K562 (cell line): ENCODE data around the gene DCP2. TPM values are rescaled to one million over a fixed set of nuclear protein-coding genes. Genes with fewer than 3 reads are reported as not detected.

Experiments used
- ATF1 ChIP-seq, 2 experiments: fragments of 450-650 bp in 1 of 2; IDR thresholded peaks; 2 replicates each; pipeline ENCODE4 v1.6.1; 2016; ENCODE audit warnings: missing compliant biosample characterization in 1 of 2, missing genetic modification characterization in 1 of 2
- BACH1 ChIP-seq: fragments of 200-800 bp; sonication (Bioruptor generic); IDR thresholded peaks from 2 replicates; pipeline ENCODE4 v1.6.1; 2016; ENCODE audit warnings: missing genetic modification characterization, missing compliant biosample characterization
- BHLHE40 ChIP-seq: IDR thresholded peaks from 2 replicates; pipeline ENCODE4 v1.6.1; 2011; ENCODE audit warnings: low read length, improper control_type of control experiment
- DPF2 ChIP-seq: fragments of 450-650 bp; IDR thresholded peaks from 2 replicates; pipeline ENCODE4 v1.6.1; 2016
- FOXJ3 ChIP-seq: sonication (generic); formaldehyde crosslinking; IDR thresholded peaks from 2 replicates; pipeline ENCODE4 v1.4.0; 2020; ENCODE audit warnings: mild to moderate bottlenecking, missing genetic modification reagents
- JUND ChIP-seq, 2 experiments: IDR thresholded peaks; 2 replicates in 1 of 2; 3 replicates in 1 of 2; pipeline ENCODE4 v1.6.1; 2011; ENCODE audit warnings: borderline replicate concordance in 2 of 2, low read depth in 2 of 2, low read length in 2 of 2, improper control_type of control experiment in 1 of 2, missing biosample characterization in 1 of 2, missing genetic modification characterization in 1 of 2, missing genetic modification reagents in 1 of 2
- NCOR1 ChIP-seq: fragments of 450-650 bp; IDR thresholded peaks from 2 replicates; pipeline ENCODE4 v1.6.1; 2016; ENCODE audit warnings: mild to moderate bottlenecking, moderate library complexity
- NONO ChIP-seq, 2 experiments: fragments of 200-400 bp in 1 of 2; fragments of 450-650 bp in 1 of 2; formaldehyde crosslinking in 1 of 2; IDR thresholded peaks; 2 replicates each; pipeline ENCODE4 v1.6.1; 2017; ENCODE audit warnings: low read depth in 2 of 2, mild to moderate bottlenecking in 2 of 2, moderate library complexity in 2 of 2, low read length in 1 of 2
- SMAD4 ChIP-seq: fragments of 250-450 bp; sonication (Bioruptor Pico); conservative IDR thresholded peaks from 2 replicates; pipeline ENCODE4 v1.8.0; 2021; ENCODE audit warnings: inconsistent platforms, mild to moderate bottlenecking, moderate library complexity
- ZNF780A ChIP-seq: fragments of 250-450 bp; sonication (Bioruptor Pico); IDR thresholded peaks from 2 replicates; pipeline ENCODE4 v1.5.0; 2021; ENCODE audit warnings: mild to moderate bottlenecking
- polyA plus RNA-seq, 8 experiments: library from polyadenylated mRNA; depleted of rRNA in 4 of 8; stranded (reverse) in 5 of 8; unstranded in 3 of 8; fragments of >200 nt; fragmentation: Nextera tagmentation in 2 of 8; fragmentation: Illumina TruSeq in 1 of 8; extraction: Ambion mirVana in 2 of 8; extraction: Trizol in 1 of 8; gene quantifications; 2 replicates each; pipeline versions ENCODE4 v1.2.1 to v1.2.3, GENCODE V29; 2011 to 2014; ENCODE audit warnings: inconsistent platforms in 1 of 8, missing spikeins in 1 of 8
- total RNA-seq, 7 experiments: library from RNA; depleted of rRNA in 6 of 7; stranded (reverse); fragments of >200 nt in 6 of 7; fragmentation: Illumina TruSeq in 2 of 7; extraction: Trizol in 2 of 7; gene quantifications; 2 replicates each; pipeline versions ENCODE4 v1.2.1 to v1.2.3, GENCODE V29; 2011 to 2021; ENCODE audit warnings: low replicate concordance in 1 of 7
- TF ChIP-seq, protein P1 (sequence below), 2 experiments: IDR thresholded peaks in 1 of 2; conservative IDR thresholded peaks in 1 of 2; 2 replicates each; pipeline ENCODE4 v1.6.1; 2016; ENCODE audit warnings: low read depth in 2 of 2, mild to moderate bottlenecking in 1 of 2, missing compliant biosample characterization in 1 of 2, missing genetic modification characterization in 1 of 2, moderate library complexity in 1 of 2
- TF ChIP-seq, protein P2 (sequence below), 2 experiments: fragments of 200-800 bp in 1 of 2; sonication (Bioruptor generic) in 1 of 2; sonication (generic) in 1 of 2; formaldehyde crosslinking in 1 of 2; IDR thresholded peaks in 1 of 2; conservative IDR thresholded peaks in 1 of 2; 2 replicates each; pipeline versions ENCODE4 v1.5.0 to v1.6.1; 2016 to 2020; ENCODE audit warnings: missing compliant biosample characterization in 1 of 2, missing genetic modification characterization in 1 of 2, missing genetic modification reagents in 1 of 2
- TF ChIP-seq, protein P3 (sequence below): sonication (generic); IDR thresholded peaks from 2 replicates; pipeline ENCODE4 v1.6.1; 2016
- TF ChIP-seq, protein P4 (sequence below): fragments of 450-650 bp; IDR thresholded peaks from 2 replicates; pipeline ENCODE4 v1.6.1; 2018; ENCODE audit not compliant: partially characterized antibody
- TF ChIP-seq, protein P5 (sequence below): sonication (generic); formaldehyde crosslinking; IDR thresholded peaks from 2 replicates; pipeline ENCODE4 v1.8.1; 2023; ENCODE audit warnings: mild to moderate bottlenecking, missing genetic modification reagents

DCP2 gene
- total and polyA plus RNA-seq, 9 of the 15 experiments (the other 6 are each of a cell fraction or from before 2014, with no cell fraction given), result 25.9 to 109 (median 46.7) TPM

DNA sequence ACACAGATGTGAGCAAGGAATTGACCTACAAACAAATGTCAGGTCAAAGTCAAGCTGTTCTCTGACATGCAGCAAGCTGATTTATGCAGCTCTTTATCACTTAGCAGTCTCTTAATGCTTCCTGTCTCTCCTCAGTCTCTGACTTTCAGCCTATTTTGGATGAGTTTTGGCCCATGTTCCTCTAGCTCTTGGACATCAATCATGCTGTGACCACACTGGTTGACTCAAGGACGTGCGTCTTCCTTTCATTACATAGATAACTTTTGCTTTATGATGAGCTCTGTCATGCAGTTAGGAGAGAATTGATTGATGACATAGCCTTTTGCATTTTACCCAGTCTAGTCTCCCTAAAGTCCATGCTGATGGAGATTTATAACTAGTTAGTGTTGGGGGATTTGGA lies 45.1 kb upstream of the DCP2 start (continued):
- TF ChIP-seq, protein P1, sequence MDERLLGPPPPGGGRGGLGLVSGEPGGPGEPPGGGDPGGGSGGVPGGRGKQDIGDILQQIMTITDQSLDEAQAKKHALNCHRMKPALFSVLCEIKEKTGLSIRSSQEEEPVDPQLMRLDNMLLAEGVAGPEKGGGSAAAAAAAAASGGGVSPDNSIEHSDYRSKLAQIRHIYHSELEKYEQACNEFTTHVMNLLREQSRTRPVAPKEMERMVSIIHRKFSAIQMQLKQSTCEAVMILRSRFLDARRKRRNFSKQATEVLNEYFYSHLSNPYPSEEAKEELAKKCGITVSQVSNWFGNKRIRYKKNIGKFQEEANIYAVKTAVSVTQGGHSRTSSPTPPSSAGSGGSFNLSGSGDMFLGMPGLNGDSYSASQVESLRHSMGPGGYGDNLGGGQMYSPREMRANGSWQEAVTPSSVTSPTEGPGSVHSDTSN (CRISPR knock-in tag; IDR thresholded peaks at IDR 0.05; ENCODE audit: low read depth), result 0 out of 2 replicates have a peak, but pooled peaks have one; percentile 58
- TF ChIP-seq, protein P1 (tag; conservative IDR thresholded peaks at IDR 0.05; ENCODE audit: low read depth), result peak; percentile 100
- TF ChIP-seq BHLHE40 (peak; percentile 52), ATF1 (CRISPR knock-in tag; IDR thresholded peaks at IDR 0.05) (no peak), ATF1 (tag; IDR thresholded peaks at IDR 0.05) (peak; percentile 68), BACH1 (tag) (peak; percentile 47; the same call in 1 of the 2 replicates), ZNF780A (no peak), NCOR1 (peak; percentile 60), JUND (IDR thresholded peaks at IDR 0.05; ENCODE audit: borderline replicate concordance, low read depth, low read length) (peak; percentile 54; the same call in 1 of the 2 replicates), JUND (tag; IDR thresholded peaks at IDR 0.05; ENCODE audit: borderline replicate concordance, low read depth, low read length) (peak; percentile 64; the same call in 2 of the 3 replicates), FOXJ3 (CRISPR knock-in tag) (no peak), SMAD4 (CRISPR knock-in tag) (peak; percentile 77), NONO (IDR thresholded peaks at IDR 0.05; ENCODE audit: low read depth in 2 of 2, low read length in 1 of 2) (no peak), DPF2 (peak; percentile 68; the same call in 1 of the 2 replicates)
- TF ChIP-seq, protein P2, sequence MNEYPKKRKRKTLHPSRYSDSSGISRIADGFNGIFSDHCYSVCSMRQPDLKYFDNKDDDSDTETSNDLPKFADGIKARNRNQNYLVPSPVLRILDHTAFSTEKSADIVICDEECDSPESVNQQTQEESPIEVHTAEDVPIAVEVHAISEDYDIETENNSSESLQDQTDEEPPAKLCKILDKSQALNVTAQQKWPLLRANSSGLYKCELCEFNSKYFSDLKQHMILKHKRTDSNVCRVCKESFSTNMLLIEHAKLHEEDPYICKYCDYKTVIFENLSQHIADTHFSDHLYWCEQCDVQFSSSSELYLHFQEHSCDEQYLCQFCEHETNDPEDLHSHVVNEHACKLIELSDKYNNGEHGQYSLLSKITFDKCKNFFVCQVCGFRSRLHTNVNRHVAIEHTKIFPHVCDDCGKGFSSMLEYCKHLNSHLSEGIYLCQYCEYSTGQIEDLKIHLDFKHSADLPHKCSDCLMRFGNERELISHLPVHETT (CRISPR knock-in tag; conservative IDR thresholded peaks at IDR 0.05 in 1 of 2, IDR thresholded peaks at IDR 0.05 in 1 of 2), result 0 out of 4 replicates have a peak, but pooled peaks of 1 of the 2 experiments have one; percentile 48
- TF ChIP-seq, protein P3, sequence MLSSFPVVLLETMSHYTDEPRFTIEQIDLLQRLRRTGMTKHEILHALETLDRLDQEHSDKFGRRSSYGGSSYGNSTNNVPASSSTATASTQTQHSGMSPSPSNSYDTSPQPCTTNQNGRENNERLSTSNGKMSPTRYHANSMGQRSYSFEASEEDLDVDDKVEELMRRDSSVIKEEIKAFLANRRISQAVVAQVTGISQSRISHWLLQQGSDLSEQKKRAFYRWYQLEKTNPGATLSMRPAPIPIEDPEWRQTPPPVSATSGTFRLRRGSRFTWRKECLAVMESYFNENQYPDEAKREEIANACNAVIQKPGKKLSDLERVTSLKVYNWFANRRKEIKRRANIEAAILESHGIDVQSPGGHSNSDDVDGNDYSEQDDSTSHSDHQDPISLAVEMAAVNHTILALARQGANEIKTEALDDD, result peak; percentile 91
- TF ChIP-seq, protein P4, sequence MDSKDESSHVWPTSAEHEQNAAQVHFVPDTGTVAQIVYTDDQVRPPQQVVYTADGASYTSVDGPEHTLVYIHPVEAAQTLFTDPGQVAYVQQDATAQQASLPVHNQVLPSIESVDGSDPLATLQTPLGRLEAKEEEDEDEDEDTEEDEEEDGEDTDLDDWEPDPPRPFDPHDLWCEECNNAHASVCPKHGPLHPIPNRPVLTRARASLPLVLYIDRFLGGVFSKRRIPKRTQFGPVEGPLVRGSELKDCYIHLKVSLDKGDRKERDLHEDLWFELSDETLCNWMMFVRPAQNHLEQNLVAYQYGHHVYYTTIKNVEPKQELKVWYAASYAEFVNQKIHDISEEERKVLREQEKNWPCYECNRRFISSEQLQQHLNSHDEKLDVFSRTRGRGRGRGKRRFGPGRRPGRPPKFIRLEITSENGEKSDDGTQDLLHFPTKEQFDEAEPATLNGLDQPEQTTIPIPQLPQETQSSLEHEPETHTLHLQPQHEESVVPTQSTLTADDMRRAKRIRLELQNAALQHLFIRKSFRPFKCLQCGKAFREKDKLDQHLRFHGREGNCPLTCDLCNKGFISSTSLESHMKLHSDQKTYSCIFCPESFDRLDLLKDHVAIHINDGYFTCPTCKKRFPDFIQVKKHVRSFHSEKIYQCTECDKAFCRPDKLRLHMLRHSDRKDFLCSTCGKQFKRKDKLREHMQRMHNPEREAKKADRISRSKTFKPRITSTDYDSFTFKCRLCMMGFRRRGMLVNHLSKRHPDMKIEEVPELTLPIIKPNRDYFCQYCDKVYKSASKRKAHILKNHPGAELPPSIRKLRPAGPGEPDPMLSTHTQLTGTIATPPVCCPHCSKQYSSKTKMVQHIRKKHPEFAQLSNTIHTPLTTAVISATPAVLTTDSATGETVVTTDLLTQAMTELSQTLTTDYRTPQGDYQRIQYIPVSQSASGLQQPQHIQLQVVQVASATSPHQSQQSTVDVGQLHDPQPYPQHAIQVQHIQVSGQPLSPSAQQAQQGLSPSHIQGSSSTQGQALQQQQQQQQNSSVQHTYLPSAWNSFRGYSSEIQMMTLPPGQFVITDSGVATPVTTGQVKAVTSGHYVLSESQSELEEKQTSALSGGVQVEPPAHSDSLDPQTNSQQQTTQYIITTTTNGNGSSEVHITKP, result no peak
- TF ChIP-seq, protein P5, sequence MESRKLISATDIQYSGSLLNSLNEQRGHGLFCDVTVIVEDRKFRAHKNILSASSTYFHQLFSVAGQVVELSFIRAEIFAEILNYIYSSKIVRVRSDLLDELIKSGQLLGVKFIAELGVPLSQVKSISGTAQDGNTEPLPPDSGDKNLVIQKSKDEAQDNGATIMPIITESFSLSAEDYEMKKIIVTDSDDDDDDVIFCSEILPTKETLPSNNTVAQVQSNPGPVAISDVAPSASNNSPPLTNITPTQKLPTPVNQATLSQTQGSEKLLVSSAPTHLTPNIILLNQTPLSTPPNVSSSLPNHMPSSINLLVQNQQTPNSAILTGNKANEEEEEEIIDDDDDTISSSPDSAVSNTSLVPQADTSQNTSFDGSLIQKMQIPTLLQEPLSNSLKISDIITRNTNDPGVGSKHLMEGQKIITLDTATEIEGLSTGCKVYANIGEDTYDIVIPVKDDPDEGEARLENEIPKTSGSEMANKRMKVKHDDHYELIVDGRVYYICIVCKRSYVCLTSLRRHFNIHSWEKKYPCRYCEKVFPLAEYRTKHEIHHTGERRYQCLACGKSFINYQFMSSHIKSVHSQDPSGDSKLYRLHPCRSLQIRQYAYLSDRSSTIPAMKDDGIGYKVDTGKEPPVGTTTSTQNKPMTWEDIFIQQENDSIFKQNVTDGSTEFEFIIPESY (CRISPR knock-in tag), result no peak
